GM21360 (cell line): ENCODE data around the gene AIFM3.
"Not testable (repeated sequence)": the region's sequence is repeated elsewhere in the genome, so short reads cannot be mapped to it uniquely, and the experiment has no call there.

Experiments
- ATAC-seq: cut with Tn5 transposase; IDR thresholded peaks from one replicate; pipeline ENCODE4 v1.9.1; 2021; ENCODE audit warnings: mild to moderate bottlenecking, moderate library complexity; ENCODE audit not compliant: unreplicated experiment

AIFM3 gene

DNA sequence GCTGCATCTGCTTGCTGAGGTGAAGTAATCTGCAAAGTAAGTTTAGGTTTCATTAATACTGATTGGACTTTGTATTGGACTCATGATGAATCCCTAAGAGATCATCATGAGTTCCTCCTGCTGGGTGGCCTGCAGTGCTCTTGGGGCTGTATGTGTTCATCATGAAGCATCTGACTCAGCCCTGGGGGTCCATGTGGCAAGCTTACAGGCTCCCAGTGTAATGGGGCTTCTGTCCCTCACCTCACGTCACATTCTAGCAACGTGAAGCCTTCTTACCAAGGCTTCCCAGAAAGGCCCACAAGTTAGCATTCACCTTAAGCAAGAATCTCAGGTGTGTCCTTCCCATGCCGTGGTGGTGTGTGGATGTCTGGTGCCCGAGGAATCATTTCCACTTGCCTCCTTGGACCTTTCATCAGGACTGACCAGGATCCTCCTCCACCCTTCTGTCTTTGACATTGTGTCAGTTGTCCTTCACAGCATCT is 26.1 kb upstream of the AIFM3 start:
- no peak for ATAC-seq

DNA sequence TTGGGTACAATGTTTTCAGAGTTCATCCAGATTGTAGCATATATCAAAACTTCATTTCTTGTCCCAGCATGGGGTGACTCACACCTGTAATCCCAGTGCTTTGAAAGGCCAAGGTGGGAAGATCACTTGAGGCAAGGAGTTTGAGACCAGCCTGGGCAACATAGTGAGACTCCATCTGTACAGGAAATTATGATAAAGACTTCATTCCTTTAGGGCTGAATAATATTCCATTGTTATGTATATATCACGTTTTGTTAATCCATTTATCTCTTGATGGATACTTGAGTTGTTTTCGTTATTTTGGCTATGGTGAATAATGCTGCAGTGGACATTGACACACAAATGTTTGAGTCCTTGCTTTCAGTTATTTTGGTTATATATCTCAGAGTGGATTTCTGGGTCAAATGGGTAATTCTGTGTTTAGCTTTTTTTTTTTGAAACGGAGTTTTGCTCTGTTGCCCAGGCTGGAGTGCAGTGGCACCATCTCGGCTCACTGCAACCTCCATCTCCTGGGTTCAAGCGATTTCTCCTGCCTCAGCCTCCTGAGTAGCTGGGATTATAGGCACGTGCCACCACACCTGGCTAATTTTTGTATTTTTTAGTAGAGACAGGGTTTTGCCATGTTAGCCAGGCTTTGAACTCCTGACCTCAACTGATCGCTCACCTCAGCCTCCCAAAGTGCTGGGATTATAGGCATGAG is 24.7 kb upstream of the AIFM3 start:
- ATAC-seq, result not testable (repeated sequence)

DNA sequence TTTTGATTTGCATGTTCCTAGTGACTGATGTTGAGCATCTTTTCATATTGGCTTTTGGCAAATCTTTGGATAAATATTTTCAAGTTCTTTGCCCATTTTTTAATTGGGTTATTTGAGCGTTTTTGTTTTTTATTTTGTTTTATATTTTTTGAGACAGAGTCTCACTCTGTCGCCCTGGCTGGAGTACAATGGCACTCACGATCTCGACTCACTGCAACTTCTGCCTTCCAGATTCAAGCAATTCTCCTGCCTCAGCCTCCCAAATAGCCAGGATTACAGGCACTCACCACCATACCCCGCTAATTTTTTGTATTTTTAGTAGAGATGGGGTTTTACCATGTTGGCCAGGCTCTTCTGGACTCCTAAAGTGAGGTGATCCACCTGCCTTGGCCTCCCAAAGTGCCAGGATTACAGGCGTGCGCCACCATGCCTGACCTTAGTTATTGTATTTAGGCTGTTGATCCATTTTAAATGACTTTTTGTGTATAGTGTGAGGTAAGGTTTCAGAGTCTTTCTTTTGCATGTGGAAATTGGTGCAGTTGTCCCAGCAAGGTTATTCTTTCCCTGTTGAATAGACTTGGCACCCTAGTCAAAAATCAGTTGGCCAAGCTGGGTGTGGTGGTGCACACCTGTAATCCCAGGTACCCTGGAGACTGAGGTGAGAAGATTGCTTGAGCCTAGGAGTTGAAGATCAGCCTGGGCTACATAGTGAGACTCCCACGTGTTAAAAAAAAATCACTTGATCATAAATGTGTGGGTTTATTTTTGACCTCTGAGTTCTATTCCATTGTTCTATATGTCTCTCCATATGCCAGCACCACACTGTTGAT is 23.7 kb upstream of the AIFM3 start:
- ATAC-seq, result no peak

DNA sequence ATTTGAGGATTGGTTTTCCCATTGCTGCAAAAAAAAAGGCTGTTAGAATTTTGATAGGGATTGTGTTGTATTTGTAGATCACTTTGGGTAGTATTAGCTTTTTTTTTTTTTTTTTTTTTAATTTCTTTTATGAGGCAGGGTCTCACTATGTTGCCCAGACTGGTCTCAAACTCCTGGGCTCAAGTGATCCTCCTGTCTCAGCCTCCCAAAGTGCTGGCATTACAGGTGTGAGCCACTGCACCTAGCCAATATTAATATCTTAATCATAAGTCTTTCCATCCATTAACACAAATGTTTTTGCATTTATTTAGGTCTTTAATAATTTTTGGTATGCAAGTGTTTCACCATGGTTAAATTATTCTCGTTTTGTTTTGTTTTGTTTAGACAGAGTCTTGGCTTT is 23.0 kb upstream of the AIFM3 start:
- ATAC-seq, result no peak

DNA sequence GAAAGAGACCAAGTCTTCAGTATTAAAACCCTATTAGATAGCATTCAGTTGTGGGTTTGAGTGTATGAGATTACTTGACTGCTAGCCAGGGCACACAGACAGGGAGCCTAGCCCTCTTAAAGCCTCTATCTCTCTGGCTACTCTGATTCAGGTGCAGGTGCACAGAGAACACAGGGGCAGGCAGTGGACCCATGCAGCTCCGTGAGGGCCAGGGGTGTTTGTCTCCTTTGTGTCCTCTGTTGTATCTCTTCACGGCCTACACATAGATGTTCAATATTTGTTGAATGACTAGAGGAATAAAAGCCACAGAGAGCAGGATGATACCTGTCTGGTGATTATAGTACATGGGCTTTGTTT is 21.5 kb upstream of the AIFM3 start:
- ATAC-seq, result no peak

DNA sequence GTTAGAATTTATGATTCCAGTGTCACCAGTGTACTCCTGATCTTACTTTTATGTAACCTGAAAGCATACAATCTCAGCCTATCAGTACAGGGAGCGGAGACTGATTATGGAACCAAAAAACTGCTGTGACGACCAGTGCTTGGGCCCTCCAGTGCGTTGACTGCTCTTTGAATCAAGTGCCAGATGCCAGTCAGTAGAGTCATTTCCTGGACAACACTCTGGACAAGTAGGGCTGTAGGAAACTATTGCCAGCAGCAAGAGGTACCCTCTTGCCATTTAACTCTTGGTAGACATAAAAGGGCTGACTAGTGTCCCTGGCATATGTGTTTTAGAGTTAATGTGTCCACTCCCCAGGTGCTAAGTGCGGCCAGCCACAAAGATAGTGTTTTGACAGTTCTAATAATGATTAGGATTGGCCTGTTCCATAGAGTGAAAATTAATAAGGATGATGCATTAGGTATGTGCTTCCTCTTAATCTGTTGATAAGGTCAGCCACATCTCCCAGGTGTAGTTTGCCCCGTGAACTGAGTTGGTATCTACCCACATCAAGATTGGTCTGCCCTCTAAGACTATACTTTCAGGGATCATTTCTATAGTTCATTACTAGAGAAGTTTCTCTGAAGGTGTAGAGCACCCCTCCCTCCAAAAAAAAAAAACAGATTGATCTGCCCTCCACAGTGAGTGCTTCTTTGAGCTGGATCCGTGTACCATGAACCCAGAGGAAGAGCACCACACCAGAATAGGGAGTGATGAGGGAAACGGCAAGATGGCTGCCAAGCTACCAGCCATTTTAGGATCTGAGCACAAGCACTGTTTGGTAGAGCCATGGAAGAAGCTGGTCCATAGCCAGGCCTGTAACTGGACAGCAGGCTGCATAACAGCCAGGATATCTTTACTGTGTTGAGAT is 20.7 kb upstream of the AIFM3 start:
- ATAC-seq, result no peak

DNA sequence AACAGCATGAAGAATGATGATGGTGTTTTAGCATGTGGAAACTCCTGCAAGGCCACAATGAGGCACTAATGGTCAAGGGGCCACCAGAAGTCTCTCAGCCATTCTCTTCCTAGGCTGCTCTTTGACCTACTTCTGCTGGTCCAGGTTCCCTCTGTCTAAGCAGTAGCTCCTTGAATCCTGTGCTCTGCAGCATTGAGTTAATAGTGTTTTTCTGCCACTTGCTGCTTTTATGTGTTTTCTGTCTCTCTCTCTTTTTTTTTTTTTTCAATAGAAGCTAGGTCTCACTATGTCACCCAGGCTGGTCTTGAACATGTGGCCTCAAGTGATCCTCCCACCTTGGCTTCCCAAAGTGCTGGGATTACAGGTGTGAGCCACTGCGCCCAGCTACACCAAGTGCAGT is 20.1 kb upstream of the AIFM3 start:
- no peak for ATAC-seq

DNA sequence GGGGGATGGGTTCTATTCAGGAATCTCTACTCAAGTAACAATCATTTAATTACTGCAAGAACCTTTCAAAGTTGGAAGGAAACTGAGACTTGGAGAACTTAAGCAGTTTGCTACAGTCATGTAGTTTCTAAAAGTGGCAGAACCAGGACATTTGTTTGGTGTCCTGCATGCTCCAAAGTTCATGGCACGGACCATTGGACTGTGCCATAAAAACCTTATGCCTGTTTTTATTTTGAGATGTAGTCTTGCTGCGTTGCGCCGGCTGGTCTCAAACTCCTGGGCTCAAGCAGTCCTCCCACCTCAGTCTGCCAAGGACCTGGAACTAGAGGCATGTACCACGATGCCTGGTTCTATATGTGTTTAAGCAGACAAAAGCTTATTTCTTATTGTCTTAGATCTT is 18.6 kb upstream of the AIFM3 start:
- no peak for ATAC-seq

DNA sequence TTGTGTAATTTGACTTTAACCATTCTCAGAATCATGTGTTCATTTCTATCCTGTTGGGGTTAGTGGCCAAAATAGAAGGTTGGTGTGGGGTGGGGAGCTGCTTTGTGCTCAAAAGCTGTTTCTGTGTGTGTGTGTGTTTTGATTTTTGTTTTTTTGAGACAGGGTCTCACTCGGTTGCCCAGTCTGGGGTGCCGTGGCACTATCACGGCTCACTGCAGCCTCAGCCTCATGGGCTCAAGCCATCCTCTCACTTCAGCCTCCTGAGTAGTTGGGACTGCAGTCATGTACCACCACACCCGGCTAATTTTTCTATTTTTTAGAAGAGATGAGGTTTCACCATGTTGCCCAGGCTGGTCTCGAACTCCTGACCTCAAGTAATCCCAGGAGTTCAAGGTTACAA is 18.1 kb upstream of the AIFM3 start:
- ATAC-seq, result no peak

DNA sequence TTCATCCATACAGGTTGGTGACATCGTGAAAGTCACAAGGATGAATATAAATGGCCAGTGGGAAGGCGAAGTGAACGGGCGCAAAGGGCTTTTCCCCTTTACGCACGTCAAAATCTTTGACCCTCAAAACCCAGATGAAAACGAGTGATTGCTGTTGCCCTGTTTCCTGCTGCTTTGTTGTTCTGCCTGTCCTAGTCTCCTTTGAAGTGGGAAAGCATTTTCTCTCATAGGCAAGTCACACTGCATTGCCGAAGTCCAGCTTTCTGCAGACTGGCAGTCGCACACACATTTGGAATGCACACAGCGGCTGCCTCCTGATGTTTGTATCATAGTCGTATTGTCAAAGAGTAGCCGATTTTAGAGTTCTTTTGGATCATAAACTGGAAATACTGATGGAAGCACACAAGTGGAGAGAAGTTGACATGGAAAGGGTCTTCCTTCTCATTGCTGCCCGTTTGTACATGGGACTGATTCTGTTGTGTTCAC is 17.3 kb upstream of the AIFM3 start:
- ATAC-seq, result no peak

DNA sequence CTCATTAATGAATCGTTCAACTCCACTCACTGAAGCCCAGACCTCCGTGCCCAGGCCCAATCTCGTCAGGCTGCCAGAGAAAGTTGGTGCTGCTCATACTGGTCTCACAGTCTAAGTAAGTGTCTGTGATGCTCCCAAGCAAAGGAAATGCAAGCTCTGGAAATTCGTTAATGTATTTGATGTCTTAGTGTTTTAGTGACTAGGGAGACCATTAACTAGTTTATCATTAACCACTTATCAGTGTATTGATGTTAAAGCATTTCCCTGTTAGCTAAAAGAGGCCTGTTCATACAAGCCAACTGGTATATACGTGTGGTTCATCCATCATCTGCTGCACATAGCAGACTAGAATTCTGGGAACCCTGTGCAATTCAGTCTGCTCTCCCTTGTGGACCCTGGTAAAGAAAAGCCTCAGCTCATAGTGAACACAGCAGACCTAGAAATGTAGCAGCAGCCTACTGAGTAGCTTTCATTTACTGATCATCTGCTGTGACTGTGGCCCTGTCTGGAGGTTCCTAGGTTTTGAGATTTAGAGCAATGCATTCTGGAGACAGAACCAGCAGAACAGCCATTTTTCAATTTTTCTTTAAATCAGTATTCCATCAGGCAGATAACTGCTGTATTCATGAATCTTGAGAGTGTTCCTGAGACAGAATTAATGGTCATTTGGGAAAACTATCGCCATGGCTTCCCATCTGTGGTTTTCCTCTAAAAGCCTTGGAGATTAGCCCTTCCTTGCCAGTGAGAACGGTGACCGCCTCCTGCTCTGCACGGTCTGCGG is 15.7 kb upstream of the AIFM3 start:
- ATAC-seq, result no peak

DNA sequence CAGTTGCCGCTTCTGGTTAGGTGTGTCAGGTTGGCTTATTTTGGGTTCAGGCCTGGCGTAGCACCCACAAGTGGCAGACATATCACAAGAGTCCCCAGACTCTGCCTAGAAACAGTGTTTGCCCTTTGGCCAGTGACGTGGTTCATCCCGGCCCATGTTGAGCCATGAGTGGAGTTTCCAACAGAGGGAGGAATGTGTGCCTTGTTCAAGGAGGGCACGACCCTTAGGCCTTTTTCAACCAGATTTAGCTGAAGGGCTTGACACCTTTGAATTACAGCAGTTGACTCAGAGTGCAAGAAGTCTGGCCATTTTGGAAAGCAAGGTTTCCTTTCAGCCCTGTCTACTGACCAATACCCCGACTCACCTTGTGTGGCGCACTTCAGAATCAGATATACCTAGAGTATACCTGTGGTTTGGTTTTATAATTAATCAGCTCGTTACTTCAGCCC is 15.1 kb upstream of the AIFM3 start:
- no peak for ATAC-seq

DNA sequence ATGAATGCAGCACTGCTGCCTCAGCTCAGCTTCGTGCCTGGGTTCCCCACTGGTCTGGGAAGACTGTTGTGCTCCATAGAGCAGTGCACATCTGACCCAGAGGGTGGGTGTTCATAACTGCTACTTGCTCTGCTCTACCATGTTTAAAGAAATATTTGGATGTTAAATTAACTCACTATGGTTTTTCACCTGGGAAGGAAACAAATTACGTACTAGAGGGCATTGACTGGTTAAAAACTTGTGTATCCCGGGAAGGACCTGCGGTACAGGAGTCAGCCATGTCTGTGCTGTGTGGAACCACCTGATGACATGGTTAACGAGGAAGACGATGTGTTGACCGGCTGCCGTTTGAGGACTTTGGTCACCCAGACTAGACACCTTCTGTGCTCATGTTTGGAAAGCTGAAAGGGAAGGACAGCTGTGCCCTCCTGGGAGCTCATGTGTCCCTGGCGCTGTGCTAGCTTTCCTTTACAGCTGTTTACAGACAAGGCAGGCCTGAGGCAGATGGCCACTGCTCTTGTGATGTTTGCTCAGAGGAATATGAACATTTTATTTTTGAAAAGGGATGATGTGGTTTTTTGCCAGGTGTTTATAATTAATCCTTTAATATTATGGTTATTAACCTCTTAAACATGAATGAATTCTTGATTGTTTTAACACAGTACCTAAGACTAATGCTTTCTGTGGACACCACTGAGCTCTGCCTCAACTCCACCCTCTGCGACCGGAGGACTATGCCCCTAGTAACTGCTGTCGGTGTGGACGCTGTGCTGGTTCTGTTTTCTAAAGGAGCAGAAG is 14.3 kb upstream of the AIFM3 start:
- ATAC-seq, result no peak

DNA sequence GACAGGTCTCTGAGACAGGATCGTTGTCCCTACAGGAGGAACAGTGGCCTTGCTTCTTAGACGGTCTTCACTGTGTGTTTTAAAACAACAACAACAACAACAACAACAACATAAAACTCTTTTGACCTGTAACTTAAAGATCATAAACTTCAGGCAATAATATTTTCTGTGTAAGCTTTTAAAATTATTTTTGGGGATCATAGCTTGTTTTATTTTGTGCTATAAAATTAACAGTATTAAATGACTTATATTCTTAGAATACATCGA is 13.8 kb upstream of the AIFM3 start:
- no peak for ATAC-seq

DNA sequence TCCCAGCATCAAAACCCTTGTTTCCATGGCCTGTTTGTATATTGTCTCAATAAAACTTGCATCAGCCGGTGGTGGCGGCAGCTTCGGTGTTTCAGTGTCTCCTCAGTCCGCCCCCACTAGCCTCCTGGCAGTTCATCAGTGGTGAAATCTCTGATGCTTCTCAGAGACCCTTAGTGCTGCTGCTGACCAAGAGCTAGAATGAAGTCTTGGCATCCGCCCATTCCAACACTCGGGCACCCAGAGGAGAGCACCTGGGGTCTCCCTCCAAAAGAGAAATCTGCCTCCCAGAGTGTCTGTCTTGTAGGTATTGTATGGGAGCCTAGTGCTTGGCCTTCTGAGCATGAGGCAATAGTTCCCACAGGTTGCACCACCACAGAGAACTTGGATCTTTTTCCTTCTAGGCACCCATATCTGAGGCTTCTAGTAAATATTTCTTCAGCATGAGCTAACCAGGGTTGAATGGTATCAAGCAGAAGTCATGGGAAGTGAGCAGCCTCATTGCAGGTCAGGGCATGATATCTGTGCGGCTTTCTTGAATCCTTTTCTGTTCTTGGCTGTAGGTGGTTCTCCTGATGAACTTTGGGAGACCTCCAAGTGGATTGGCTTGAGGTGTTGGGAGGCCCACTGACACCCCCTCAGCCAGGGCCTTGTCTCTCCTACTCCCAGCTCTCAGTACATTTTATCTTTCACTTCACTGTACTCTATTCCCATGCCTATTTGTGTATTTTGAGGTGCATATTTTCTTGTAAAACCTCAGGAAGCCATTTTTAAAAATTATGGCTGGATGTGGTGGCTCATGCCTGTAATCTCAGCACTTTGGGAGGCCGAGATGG is 13.2 kb upstream of the AIFM3 start:
- no peak for ATAC-seq

DNA sequence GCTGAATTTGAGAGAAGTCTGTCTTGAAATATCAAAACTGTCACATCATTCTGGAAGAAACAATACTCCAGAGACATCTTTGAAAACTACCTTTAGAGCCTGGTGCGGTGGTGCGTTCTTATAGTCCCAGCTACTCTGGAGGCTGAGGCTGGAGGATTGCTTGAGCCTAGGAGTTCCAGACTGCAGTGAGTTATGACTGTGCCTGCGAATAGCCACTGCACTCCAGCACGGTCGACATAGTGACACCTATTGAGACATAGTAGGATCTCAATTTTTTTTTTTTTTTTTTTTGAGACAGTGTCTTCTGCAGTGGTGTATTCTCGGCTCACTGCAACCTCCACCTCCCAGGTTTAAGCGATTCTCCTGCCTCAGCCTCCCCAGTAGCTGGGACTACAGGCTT is 11.5 kb upstream of the AIFM3 start:
- ATAC-seq, result no peak

DNA sequence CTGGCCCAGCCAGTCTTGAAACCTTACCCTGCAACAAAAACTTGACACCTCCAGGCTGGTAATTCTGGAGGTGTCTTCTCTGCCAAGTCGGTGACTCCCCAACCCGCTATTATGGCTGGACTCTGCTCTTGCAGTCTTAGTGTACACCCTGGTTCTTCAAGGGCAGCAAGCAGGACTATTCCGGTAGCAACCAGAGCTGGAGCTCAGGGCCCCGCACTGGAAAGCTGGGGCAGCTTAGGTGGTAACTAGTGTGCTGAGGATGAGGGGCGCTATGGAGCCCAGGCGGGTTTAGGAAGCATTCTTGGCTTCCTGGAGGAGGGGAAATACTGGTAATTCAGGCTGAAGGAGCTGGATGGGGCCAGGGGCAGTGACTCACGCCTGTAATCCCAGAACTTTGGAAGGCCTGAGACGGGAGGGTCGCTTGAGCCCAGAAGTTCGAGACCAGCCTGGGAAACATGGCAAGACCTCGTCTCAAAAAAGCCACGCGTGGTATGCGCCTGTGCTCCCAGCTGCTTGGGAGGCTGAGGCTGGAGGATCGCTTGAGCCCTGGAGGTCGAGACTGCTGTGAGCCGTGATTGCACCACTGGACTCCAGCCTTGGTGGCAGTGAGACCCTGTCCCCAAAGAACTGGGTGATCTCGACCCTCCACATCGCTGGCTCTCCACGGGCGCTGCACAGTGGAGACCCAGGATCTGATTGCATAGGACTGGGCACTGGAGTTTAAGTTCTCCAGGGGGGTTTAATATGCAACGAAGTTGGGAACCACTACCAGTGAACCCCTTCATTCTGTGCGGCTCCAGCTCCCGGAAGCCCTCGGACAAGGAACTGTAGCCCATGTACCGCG is 10.6 kb upstream of the AIFM3 start:
- ATAC-seq, result no peak

DNA sequence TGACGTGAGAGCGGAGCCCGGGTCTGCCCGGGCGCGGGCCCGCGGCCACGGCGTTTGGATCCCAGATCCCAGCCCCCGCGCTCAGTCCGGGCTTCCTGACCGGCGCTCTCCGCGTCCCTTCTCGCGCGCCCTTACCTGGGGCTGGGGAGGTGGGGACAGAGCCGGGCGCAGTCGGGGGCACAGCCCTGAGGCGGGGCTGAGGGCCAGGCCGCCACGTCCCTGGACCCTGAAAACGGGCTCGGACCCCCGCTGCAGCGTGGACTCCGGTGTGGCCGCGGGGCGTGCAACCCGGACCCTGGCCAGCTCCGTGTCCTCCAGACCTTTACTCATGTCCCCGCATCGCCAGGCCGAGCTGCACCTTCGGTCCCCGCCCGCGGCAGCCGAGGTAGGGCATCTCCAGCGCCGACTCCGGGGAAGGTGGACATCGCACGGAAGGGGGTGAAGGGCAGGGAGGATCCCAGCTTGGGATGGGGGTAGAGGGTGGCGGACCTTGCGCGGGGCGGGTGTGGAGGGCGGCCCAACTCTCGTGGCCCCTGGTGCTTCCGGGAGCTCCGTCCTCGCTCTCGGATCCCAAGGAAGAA is 9.9 kb upstream of the AIFM3 start:
- ATAC-seq, result no peak
